Activated CD4-positive, alpha-beta T cell treated with anti-CD3 and anti-CD28 coated beads for 36 hours (primary cell): ENCODE measurements around the gene KCNAB2. TPM values are rescaled to one million over a fixed set of nuclear protein-coding genes. Genes with fewer than 3 reads are reported as not detected.
A peak's percentile ranks its signal among the peaks of the same experiment; 100 is the strongest.
"Not testable (repeated sequence)": the region's sequence is repeated elsewhere in the genome, so short reads cannot be mapped to it uniquely, and the experiment has no call there.

Source experiments
- ATAC-seq: fragments of 200-7000 bp; cut with Tn5 transposase; one replicate; pipeline ENCODE4 v1.10.0; 2021; ENCODE audit warnings: mild to moderate bottlenecking, moderate library complexity
- CTCF ChIA-PET: fragments of 350-600 bp; sonication (Branson Sonifier 250); formaldehyde crosslinking; loops from one replicate; lab custom pipeline; 2021; ENCODE audit warnings: antibody characterized with exemption; lab: Charles Lee
- POLR2A ChIA-PET: fragments of 350-600 bp; sonication (Branson Sonifier 250); formaldehyde crosslinking; loops from one replicate; lab custom pipeline; 2021; ENCODE audit warnings: antibody characterized with exemption, inconsistent platforms; lab: Charles Lee
- DNase-seq: peaks from one replicate; pipeline ENCODE4 v3.0.0-alpha.2; 2020
- H3K27ac Mint-ChIP-seq: one replicate; pipeline ENCODE4 v1.8.0; 2021; ENCODE audit warnings: mixed read lengths
- H3K27me3 Mint-ChIP-seq: one replicate; pipeline ENCODE4 v1.8.0; 2021; ENCODE audit warnings: mixed read lengths
- H3K36me3 Mint-ChIP-seq: one replicate; pipeline ENCODE4 v1.8.0; 2021; ENCODE audit warnings: low read depth, mixed read lengths
- H3K4me1 Mint-ChIP-seq: one replicate; pipeline ENCODE4 v1.8.0; 2021; ENCODE audit warnings: mixed read lengths
- H3K4me3 Mint-ChIP-seq: one replicate; pipeline ENCODE4 v1.8.0; 2021; ENCODE audit warnings: mild to moderate bottlenecking, moderate library complexity, mixed read lengths
- H3K9me3 Mint-ChIP-seq: one replicate; pipeline ENCODE4 v1.8.0; 2021; ENCODE audit warnings: low read depth, mixed read lengths
- intact Hi-C, 2 experiments: fragments of 100-400 bp; cut with DNase I in 1 of 2; cut with micrococcal nuclease in 1 of 2; formaldehyde crosslinking; loops; one replicate each; pipeline versions ENCODE4 v1.14.2 to v1.15.1; 2022 to 2024; cut with DNase I, micrococcal nuclease
- total RNA-seq, 2 experiments: library from RNA; stranded (reverse); gene quantifications; one replicate each; pipeline ENCODE4 v1.2.3, GENCODE V29; 2021

Gene KCNAB2
- total RNA-seq, 2 experiments from 2014 or later, result 231 to 258 TPM

- ChIA-PET CTCF (interaction anchor here (0.6 kb wide), 1 partner anchor 236 kb away, joined by 3 read pairs; no protein-coding TSS in a partner anchor), POLR2A (interaction anchor here (0.6 kb wide), 1 partner anchor 55 kb away, joined by 3 read pairs; no protein-coding TSS in a partner anchor)
- H3K9me3 Mint-ChIP-seq, result no peaks in the 10 kb centered on the region
- no peaks in the 10 kb centered on the region for H3K4me1 Mint-ChIP-seq
- H3K27me3 Mint-ChIP-seq, result no peaks in the 10 kb centered on the region
- H3K27ac Mint-ChIP-seq, result no peak overlapping the region
- no peak overlapping the region for H3K4me3 Mint-ChIP-seq
- peaks cover 44% of the 10 kb centered on the region for H3K36me3 Mint-ChIP-seq
- DNase-seq (no peak), ATAC-seq (no peak)
- intact Hi-C loops, result no loop called here
These were observed 28.7 kb downstream of the KCNAB2 start for GRCh38 chr1:6074192-6074901.

DNA sequence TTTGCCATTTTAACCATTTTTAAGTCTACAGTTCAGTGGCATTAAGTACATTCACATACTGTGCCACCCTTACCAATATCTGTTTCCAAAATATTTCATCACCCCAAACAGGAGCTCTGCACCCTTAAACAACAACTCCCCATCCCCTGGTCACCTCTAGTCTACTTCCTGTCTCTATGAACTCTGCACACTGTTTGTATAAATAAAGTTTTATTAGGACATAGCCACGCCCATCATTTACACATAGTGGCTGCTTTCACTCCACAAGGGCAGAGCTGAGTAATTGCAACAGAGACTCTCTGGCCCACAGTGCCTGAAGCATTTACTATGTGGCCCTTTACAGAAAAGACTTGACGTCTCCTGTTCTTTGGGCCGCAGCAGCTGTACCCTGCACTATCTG is 30.1 kb downstream of the KCNAB2 start:
- CTCF ChIA-PET, result interaction anchor here (0.6 kb wide), 1 partner anchor 9 kb away, joined by 5 read pairs; no protein-coding TSS in a partner anchor
- peak; percentile 17 for ATAC-seq

GRCh38 chr1:6077061-6077460 is 31.4 kb downstream of the KCNAB2 start:
- CTCF ChIA-PET, DNase-seq, ATAC-seq, H3K4me1 Mint-ChIP-seq, POLR2A ChIA-PET, intact Hi-C loops, H3K27me3 Mint-ChIP-seq, H3K27ac Mint-ChIP-seq, H3K9me3 Mint-ChIP-seq, H3K4me3 Mint-ChIP-seq: not testable (repeated sequence)
- peaks cover 52% of the 10 kb centered on the region for H3K36me3 Mint-ChIP-seq

More for the DNA sequence above, 30.1 kb downstream of the KCNAB2 start:
- POLR2A ChIA-PET, result no interaction called here
- no peak for DNase-seq
- no peaks in the 10 kb centered on the region for H3K4me1 Mint-ChIP-seq
- no peaks in the 10 kb centered on the region for H3K9me3 Mint-ChIP-seq
- no peak overlapping the region for H3K4me3 Mint-ChIP-seq
- no peaks in the 10 kb centered on the region for H3K27me3 Mint-ChIP-seq
- no peak overlapping the region for H3K27ac Mint-ChIP-seq
- intact Hi-C loops, result no loop called here
- H3K36me3 Mint-ChIP-seq, result peaks cover 53% of the 10 kb centered on the region

DNA sequence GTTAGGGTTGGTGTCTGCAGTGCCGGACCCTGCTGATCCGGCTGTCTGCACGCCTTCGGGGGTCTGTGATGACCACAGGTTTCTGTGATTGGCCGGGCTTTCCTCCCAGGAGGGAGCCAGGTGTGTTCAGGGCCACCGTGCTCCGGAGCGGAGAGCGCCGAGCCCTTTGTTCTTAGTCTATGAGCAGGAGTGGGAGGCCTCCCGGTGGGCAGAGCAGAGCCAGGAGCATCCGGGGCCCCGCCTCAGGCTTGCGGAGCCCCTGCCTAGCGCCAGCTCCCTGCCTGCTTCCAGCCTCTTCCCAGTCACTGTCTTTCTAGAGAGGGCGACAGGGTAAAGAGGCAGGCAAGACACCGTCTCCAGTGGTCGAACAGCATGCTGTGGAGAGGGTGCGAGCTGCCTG is 31.8 kb downstream of the KCNAB2 start:
- DNase-seq (no peak), ATAC-seq (no peak)
- Mint-ChIP-seq H3K4me1 (no peaks in the 10 kb centered on the region), H3K9me3 (no peaks in the 10 kb centered on the region), H3K27me3 (no peaks in the 10 kb centered on the region), H3K36me3 (peaks cover 55% of the 10 kb centered on the region), H3K4me3 (no peak overlapping the region), H3K27ac (no peak overlapping the region)
- POLR2A ChIA-PET, result no interaction called here
- CTCF ChIA-PET, result no interaction called here
- intact Hi-C loops, result no loop called here

DNA sequence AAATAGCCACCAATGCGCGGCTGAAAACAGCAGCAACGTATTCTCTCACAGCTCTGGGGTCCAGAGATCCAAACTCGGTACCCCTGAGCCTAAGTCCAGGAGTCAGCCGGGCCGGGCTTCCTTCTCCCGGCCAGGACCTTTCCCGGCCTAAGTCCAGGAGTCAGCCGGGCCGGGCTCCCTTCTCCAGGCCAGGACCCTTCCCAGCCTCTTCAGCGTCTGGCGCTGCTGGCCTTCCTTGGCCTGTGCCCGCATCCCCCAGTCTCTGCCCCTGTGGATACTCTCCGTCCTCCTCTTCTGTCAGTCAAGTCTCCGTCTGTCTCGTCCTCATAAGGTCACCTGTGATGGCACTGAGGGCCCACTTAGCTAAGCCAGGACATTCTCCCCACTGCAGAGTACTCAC is 32.2 kb downstream of the KCNAB2 start:
- ATAC-seq (no peak), DNase-seq (no peak)
- Mint-ChIP-seq H3K27me3 (no peaks in the 10 kb centered on the region), H3K9me3 (no peaks in the 10 kb centered on the region), H3K4me3 (no peak overlapping the region), H3K36me3 (peaks cover 57% of the 10 kb centered on the region), H3K27ac (no peak overlapping the region), H3K4me1 (no peaks in the 10 kb centered on the region)
- intact Hi-C loops, result no loop called here
- ChIA-PET POLR2A (no interaction called here), CTCF (interaction anchor here (1.3 kb wide), 1 partner anchor 10 kb away, joined by 3 read pairs; no protein-coding TSS in a partner anchor)

DNA sequence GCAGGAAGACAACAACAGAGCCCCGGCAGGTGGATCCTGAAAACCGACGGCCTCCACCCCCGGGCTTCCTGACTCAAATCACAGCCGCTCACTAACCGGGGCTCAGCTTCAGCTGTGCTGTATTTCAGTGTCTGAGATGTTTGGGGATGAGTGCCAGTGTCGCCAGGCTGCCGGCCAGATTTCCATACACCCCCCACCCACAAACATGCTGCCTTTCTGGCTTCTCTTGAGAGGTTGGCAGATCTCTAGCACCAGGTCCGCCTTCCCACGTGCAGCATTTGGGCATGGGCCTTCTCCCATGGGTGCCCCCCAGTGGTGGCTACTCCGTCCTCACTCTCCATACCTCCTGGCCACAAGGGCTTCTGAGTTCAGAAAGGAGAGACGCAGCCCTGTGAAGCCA is 34.8 kb downstream of the KCNAB2 start:
- Mint-ChIP-seq H3K27ac (no peak overlapping the region), H3K4me1 (no peaks in the 10 kb centered on the region), H3K4me3 (no peak overlapping the region), H3K36me3 (peaks cover 53% of the 10 kb centered on the region), H3K27me3 (no peaks in the 10 kb centered on the region), H3K9me3 (no peaks in the 10 kb centered on the region)
- DNase-seq, result no peak
- intact Hi-C loops, result no loop called here
- no peak for ATAC-seq
- POLR2A ChIA-PET, result no interaction called here
- CTCF ChIA-PET, result no interaction called here

GRCh38 chr1:6081901-6082300 is 36.2 kb downstream of the KCNAB2 start:
- Mint-ChIP-seq H3K9me3 (no peaks in the 10 kb centered on the region), H3K27me3 (no peaks in the 10 kb centered on the region), H3K4me3 (no peak overlapping the region), H3K27ac (no peak overlapping the region), H3K4me1 (no peaks in the 10 kb centered on the region), H3K36me3 (peaks cover 48% of the 10 kb centered on the region)
- CTCF ChIA-PET, result interaction anchor here (0.6 kb wide), 1 partner anchor 20 kb away, joined by 4 read pairs; no protein-coding TSS in a partner anchor
- intact Hi-C loops, result no loop called here
- DNase-seq (no peak), ATAC-seq (no peak)
- POLR2A ChIA-PET, result no interaction called here

- CTCF ChIA-PET, result interaction anchor here (0.6 kb wide), 1 partner anchor 20 kb away, joined by 4 read pairs; no protein-coding TSS in a partner anchor
- ATAC-seq, result no peak
- Mint-ChIP-seq H3K27ac (no peak overlapping the region), H3K9me3 (no peaks in the 10 kb centered on the region), H3K4me3 (no peak overlapping the region), H3K36me3 (peaks cover 47% of the 10 kb centered on the region), H3K27me3 (no peaks in the 10 kb centered on the region), H3K4me1 (no peaks in the 10 kb centered on the region)
- no peak for DNase-seq
- POLR2A ChIA-PET, result interaction anchor here (1.3 kb wide), 1 partner anchor 10 kb away, joined by 4 read pairs; no protein-coding TSS in a partner anchor
- intact Hi-C loops, result no loop called here
These were observed 36.8 kb downstream of the KCNAB2 start for GRCh38 chr1:6082430-6082971.

GRCh38 chr1:6083385-6083784 is 37.7 kb downstream of the KCNAB2 start:
- H3K27me3 Mint-ChIP-seq, result no peaks in the 10 kb centered on the region
- intact Hi-C loops, result no loop called here
- no peak overlapping the region for H3K4me3 Mint-ChIP-seq
- ChIA-PET POLR2A (interaction anchor here (1.3 kb wide), 1 partner anchor 10 kb away, joined by 4 read pairs; no protein-coding TSS in a partner anchor), CTCF (interaction anchor here (0.7 kb wide), 1 partner anchor 12 kb away, joined by 3 read pairs; no protein-coding TSS in a partner anchor)
- peaks cover 45% of the 10 kb centered on the region for H3K36me3 Mint-ChIP-seq
- H3K9me3 Mint-ChIP-seq, result no peaks in the 10 kb centered on the region
- no peaks in the 10 kb centered on the region for H3K4me1 Mint-ChIP-seq
- DNase-seq (no peak), ATAC-seq (no peak)
- no peak overlapping the region for H3K27ac Mint-ChIP-seq

GRCh38 chr1:6083801-6084446 is 38.2 kb downstream of the KCNAB2 start:
- intact Hi-C loops, result no loop called here
- Mint-ChIP-seq H3K36me3 (peaks cover 41% of the 10 kb centered on the region), H3K4me3 (no peak overlapping the region), H3K4me1 (no peaks in the 10 kb centered on the region), H3K9me3 (no peaks in the 10 kb centered on the region), H3K27ac (no peak overlapping the region), H3K27me3 (no peaks in the 10 kb centered on the region)
- no peak for DNase-seq
- no peak for ATAC-seq
- POLR2A ChIA-PET, result interaction anchor here (1.3 kb wide), 1 partner anchor 9 kb away, joined by 4 read pairs; no protein-coding TSS in a partner anchor
- CTCF ChIA-PET, result interaction anchor here (0.7 kb wide), 1 partner anchor 11 kb away, joined by 3 read pairs; no protein-coding TSS in a partner anchor

- Mint-ChIP-seq H3K4me1 (no peaks in the 10 kb centered on the region), H3K36me3 (peaks cover 37% of the 10 kb centered on the region), H3K4me3 (no peak overlapping the region), H3K27ac (no peak overlapping the region), H3K9me3 (no peaks in the 10 kb centered on the region), H3K27me3 (no peaks in the 10 kb centered on the region)
- ChIA-PET CTCF (interaction anchor here (0.6 to 0.7 kb wide), 2 partner anchors 9 to 337 kb away, joined by 3 to 5 read pairs; no protein-coding TSS in a partner anchor), POLR2A (no interaction called here)
- no peak for DNase-seq
- ATAC-seq, result no peak
- intact Hi-C loops, result no loop called here
These were observed 39.2 kb downstream of the KCNAB2 start for GRCh38 chr1:6084781-6085495.
